Measurements from ENCODE around the gene CD44.

The CD44 gene

DNA sequence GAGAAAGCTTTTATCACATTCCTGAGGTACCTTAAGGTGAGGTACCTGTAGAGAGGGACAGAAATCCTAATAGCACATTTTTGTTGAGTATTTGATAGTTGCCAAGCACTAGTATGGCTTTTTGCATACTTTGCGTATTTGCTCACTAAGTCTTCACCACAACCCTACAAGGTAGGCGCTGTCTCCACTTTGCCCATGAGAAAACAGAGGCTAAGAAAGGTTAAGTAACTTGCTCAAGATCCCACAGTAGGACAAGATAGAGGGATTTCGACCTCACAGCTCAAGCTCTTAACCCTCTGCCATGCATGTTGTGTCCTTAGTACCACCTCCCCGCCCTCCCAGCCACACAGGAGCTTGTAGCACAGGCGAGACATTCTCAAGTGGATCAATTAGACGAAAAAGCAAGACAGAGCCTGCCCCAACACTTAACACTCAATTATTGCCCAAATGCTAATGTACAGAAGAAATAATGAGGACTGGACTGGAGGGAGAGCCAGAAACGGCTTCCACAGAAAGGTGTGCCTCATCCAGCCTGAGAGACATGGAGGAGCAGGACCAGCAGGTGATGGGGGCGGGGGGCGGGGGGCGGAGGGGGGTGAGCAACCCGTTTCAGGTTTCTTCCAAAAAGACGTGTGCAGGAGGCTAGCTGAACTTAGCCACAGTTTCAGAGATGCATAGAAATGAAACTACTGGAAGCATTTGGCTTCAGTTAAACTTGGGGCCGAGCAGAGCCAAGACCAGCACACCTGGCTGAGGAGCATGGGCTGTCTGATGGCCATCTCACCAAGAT, 26.7 kb upstream of the CD44 start:
- no peak for FAIRE-seq

DNA sequence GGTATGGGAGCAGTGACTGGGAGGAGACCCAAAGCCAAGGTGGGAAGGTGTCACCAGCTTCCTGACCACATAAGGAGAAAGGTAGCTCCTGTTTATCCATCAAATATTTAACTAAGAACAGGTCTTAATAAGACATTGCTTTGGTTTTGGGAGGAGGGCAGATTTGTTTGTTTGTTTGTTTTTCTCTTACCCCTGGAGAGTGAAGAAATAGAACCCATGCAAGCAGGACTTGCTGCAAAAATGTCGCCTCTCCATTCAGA, 26.2 kb upstream of the CD44 start:
- FAIRE-seq = no peak

DNA sequence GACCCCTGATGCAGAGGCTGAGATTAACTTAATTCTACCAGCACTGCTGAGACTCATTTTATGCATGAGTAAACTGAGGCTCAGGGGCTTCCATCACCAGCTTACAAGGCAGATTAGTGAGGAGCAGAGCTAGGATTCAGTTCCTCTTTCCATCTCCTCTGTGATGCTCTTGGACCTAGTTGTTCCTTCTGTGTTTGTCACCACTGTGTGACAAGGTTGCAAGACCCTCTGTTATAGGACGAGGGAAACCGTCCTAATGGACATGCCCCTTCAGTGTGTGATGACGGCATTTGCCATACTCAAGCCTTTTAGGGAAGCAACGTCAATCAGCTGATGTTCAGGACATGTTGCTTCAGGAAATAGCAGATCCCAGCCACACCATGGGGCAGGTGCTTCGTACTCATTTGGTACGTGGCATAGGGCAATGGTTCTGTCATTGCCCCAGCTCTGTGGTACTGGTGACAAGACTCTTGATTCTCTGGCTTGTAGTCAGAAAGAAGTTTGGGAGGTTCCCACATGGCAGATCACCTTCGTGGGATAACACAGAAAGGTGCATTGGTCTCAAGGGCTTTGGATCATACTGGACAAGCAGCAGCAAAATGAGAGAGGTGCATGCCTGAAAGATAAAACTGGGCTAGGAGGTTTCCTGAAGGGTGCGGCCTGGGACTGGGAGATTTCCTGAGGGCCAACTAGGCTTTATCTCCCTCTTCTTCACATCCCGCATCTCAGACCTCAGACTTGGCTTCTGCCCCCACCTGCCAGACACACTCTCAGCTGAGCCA, 23.9 kb upstream of the CD44 start:
- no peak for FAIRE-seq

DNA sequence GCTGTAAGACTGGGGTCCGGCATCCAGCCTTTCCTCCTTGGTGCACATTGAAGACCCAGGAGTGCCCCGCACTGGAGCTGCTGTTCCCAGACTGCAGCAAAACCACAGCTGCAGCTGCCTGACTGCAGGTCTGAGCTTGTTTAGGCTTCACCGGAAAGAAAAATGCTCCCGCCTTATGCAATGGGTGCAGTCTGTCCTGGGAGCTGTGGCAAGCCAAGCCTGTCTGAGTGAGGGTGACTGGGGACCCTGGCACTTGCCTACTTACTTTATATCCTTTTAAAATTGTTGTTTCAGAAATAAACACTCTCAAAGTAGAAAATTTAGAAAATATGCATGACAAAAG, 23.3 kb upstream of the CD44 start:
- no peak for FAIRE-seq

DNA sequence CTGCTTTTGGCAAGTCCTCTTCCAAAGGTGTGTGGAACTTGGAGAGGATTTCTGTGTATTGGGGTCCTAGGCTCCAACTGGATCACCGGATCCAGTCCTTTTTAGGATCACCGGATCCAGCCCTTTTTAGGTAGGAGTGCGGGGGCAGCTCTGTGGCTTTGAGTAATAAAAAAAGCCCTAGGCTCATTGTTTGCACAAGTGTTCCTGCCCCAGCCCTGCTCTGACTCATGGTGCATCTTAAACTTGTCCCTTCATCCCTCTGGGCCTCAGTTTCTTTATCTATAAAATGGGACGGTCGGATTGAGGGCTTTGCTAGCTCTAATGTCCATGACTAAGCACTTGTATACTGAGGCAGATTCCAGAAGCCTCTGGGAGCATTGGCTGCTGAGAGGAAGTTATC, 22.7 kb upstream of the CD44 start:
- no peak for FAIRE-seq

DNA sequence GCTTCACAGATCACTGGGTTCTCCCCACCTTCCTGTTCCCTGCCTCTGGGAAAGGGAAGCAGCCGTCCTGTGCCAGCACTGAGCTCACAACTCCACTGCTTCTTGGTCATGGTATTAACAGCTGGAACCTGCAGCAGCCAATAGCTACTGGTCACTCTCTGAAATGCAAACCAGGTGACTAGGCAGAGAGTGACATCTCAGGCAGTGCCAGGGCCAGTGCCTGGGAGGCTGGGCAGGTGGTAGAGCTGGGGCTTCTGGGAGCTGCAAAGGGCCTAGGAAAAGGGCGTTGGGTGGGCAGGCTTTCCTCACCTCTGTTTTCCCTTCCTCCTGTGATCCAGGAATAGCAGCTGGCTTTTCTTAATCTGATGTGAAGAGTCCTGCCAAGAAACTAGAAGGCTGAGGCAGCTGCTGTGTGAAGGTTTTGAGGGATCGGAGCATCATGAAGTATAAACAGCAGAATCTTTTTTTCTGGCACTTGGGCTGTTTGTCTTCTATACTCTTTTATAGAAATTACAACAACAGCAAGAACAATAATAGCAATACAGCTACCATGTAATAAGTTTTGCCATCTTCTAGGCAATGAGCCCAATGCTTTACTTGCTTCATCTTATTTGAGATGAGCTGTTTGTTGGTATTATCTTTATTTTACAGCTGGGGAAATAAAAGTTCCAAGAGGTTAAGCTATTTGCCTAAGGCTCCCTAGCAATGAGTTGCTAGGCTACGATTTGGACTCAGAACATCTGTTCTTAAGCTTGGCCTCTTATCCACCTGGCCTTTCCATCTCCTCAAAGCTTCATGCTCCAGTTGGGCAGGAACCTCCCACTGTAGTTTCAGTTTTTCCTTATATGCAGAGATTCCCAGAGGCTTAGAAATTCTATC, 22.0 kb upstream of the CD44 start:
- no peak for FAIRE-seq

DNA sequence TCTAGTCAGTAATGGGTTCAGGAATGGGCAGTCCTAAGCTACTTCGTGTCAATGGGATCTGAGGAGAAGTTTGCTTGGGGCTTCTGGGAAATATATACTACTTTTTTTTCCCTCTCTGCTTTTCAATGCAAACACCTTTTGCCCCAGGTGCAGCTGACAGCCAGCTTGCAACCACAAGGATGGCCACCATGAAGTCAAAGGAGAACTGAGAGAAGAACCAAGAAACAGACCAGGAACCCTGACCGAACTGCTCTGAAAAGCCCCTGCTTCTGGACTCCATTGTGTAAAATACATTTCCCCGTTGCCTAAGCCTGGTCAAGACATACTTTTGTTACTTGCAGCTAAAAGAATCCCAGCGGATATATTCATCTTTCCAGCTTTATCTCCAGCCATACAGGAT, 20.1 kb upstream of the CD44 start:
- no peak for FAIRE-seq

DNA sequence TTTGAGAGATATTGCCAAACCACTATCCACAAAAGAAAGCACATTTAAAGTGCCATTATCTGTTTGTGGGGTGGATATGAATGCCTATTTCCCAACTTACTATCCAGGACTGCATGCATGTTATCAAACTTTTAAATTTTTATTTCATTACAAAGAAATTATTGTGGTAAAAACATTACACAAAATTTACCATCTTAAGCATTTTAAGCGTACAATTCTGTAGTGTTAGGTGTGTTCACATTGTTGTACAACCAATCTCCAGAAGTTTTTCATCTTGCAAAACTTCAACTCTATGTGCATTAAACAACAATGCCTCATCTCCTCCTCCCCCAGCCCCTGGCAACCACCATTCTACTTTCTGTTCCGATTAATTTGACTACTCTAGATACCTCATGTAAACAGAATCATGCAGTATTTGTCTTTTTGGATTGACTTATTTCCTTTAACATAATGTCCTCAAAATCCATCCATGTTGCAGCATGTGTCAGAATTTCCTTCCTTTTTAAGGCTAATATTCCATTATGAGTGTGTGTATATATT, 17.6 kb upstream of the CD44 start:
- FAIRE-seq = no peak

DNA sequence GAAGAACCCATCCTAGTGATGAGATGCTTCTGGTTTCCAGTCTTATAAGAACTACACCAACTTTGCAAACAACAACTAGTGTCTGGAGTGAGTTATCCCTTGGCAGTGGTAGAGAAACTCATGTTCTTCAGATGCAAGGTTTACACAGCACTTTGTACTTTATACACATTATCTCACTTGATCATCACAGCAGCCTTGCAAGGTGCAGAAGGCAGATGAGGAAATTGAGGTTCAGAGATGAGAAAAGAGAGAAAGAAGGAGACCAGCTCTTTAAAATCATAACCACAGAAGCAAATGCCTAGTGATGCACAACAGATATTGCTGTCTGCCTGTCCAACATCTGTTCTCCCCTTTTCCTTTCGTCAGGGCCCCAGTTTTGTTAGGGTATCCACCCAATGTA, 16.7 kb upstream of the CD44 start:
- no peak for FAIRE-seq

DNA sequence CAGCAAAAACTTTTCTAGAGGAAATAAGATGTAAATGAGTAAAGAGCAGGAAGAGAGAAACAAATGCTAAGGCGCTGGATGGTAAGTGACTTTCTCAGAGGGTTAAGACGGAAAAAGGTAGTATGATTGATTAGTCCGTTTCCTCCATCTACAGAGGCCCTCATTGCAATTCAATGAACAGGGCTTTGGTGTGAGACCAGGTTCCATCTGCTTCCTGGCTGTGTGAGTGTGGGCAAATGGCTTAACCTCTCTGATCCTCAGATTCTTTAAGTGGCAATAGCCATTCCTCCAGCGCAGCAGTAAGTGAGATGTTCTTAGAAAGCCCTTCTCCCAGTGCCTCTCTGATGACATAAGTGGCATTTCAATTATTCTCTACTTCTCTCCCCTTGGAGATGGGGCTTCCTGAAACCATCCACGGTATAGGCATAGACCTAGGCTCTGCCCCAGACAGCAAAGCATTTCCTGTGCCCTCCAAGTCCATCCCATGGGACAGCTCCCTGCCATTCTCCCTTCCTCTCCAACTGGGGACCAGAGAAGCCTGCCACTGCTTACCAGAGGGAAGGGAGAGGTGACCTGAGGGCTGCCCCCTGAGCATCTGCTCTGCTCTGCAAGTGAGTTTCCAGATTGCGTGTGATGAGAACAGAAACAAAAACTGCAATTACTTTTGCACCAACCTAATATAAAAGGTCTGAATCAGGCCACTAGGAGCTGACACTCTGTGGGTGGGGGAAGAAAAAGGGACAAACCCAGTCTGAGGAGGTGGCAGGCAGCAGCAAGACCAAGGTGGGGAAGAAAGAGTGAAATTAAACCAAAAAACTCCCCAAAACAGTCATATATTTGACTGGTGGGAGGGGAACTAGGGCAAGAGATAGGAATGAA, 12.7 kb upstream of the CD44 start:
- FAIRE-seq = no peak

DNA sequence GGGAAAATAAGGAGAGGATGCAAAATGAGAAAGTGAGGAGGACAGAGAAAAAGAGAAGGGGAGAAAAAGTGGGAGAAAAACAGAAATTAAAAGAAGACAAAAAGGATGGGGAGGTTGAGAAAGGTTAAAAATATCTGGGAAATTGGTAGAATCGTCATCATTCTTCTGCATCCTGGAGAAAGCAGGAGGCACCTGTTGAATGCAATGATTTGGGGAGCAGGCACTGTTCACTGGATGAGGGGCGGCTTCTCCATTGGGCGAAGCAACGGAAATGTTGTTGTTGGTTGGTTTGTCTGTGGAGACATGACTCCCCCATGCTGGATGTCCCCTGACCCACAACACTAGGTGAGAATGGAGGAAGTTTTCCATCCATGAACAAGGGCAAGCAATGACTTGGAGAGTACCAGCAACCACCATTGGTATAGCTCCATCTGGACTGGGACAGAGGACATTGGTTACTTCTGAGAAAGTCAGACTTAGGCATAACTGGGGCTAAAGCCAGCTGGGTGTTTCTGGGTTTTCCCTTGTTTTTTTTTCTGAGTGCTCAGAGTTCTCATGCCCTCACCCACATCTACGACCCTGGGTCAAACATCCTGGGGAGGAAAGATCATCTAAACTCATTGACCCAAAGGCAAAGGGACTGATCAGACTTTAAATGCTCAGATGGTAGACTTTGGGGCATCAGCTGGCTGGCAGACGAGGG, 11.9 kb upstream of the CD44 start:
- no peak for FAIRE-seq

DNA sequence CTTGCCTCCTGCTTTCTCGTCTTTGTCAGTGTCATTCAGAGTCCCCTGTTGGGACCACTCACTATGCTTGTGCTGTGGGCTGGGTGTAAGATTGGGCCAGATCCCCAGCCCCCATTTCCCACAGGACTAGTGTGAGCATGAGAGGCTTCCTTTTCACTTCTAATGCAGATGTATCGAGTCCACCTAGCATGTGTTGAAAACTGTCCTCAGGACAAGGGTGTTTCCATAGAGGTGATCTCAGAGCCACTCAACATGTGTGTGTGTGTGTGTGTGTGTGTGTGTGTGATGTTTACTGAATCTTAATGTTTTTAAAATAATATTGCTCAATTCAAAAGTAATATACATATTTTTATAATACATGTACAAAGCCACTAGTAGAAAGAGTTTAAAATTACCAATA, 11.4 kb upstream of the CD44 start:
- no peak for FAIRE-seq

DNA sequence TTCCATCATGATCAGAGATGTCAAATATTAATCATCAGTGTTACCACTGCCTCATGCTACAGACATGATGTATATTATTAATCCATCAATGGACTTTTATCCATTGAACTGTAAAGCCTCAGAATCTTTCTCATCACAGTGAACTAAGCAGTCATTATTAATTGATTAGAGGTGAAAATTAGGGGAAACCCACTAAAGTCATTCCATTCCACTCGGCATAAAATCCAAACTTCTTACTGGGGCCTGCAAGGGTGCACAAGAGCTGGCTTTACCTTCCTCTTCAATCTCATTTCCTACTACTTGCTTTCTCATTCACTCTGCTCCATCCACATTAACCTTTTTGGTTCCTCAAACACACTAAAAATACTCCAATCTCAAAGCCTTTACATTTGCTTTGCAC, 7.9 kb upstream of the CD44 start:
- FAIRE-seq = no peak

DNA sequence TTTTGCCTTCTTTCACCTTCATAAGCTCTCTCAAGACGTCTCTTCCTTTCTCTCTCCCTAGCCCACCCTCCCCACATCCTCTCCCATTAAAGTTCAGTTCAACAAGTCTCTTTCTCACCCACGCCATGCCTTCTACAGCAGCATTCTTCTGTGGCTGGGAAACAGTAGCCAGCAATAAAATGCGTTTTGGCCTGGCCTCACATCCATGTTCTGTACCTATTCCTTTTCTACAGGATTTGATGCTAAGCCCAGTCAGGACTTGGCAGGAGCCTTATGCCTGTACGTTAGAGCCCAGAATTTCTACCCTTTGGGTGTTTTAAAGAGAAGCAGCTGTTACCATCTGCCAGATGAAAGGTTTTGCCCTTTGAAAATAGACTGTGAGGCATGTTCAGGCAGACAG, 7.1 kb upstream of the CD44 start:
- no peak for FAIRE-seq

DNA sequence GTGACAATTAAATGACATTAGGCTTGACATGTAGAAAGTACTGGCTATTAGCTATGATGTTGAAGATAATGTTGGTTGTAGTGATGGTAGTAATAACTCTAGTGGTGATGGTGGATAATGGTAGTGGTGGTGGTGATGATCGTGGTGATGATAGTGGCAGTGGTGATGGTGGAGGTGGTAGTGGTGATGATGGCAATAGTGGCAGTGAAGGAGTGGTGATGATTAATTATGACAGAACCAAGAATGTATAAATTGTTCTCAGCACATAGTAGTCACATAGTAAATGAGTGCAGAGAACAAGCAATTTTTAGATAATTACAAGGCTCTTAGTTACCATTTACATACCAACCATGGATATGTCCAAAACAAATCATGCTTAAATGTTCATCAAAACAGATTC, 5.3 kb upstream of the CD44 start:
- no peak for FAIRE-seq

DNA sequence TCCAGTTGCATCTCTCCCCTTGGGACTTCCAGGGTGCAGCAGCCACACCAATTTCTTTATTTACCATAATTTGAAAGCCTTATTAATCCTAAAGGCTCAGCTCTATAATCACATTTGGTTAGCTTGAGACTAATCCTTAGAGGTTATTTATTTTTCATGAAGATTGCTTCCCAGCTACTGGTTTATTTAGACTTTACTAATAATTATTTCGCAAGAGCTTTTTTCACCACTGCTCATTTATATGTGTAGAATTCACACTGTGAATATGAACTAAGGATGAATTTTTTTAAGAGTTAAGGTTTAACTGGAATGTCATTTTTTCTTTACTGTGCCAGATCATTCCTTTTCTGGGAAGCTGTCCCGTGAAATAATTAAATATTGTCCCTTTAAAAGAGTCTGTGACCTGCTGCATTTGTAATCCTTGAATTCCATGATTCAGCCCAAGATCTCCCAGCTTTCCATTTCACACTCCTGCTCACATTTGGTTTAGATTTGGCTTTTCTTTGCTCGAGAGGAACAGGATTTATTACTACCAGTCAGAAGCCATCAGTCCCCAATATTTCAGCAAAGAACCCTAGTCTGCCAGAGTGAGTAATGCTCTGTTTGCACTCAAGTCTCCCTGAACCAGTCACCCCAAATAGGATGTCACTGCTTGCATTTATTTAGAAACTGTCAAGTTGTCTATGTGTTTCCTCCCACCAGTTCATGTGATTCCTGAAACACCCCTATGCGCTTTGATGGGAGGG, 4.4 kb upstream of the CD44 start:
- FAIRE-seq = no peak

DNA sequence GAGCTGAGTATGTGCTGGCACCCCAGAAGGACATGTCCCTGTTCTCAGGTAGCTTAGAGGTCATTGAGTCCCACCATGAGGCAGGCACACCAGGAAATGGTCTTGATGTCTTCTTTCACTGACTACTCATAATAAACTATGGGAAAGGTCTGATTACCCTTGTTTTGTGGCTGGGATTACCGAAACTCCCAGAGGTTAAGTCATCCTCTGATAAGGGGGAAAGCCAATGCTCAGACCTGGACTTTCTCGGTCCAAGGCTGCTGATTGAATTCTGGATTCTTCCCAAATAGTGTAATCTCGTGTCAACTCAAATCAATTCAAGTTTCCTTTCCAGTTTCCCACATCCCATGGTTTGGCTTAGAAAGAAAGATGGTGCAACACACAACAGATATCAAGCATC, 3.7 kb upstream of the CD44 start:
- no peak for FAIRE-seq

DNA sequence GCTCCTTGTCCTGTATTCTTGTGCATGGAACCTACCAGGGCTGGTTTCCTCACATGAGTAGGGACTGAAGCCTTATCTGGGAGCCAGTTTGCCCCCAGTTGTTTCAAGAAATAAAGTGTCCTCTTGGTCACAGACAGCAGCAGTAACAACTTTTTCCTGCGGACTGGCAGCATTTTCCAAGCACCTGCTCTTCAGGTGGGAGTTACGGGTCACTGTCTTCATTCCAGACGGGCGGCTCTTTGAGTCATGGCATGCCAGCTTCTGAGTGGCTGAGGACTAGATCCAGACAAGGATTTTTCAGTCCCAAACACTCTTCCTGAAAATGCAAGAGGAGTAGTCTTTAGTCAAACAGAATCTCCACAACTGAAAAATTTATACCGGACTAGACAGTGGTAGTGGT, 2.7 kb upstream of the CD44 start:
- FAIRE-seq = no peak

DNA sequence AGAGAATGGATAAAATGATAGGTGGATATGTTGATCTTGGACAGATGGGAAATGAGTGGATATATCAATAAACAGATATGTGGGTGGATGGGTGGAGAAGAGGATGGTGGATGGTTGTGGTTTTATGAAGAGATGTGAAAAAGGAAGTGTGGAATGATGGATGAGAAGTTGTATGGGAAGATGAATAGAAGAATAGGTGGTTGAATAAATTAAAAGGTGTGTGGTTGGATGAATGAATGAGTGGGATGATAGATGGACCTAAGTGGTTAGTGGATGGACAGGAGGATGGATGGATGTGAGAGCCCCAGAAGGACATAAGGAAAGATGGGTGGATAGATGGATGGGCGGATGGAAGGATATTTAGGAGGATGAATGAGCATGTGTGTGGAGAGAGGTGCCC, 913 bp upstream of the CD44 start:
- FAIRE-seq = no peak

DNA sequence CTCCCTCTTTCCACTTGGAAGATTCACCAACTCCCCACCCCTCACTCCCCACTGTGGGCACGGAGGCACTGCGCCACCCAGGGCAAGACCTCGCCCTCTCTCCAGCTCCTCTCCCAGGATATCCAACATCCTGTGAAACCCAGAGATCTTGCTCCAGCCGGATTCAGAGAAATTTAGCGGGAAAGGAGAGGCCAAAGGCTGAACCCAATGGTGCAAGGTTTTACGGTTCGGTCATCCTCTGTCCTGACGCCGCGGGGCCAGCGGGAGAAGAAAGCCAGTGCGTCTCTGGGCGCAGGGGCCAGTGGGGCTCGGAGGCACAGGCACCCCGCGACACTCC, 397 bp upstream of the CD44 start:
- FAIRE-seq = no peak

DNA sequence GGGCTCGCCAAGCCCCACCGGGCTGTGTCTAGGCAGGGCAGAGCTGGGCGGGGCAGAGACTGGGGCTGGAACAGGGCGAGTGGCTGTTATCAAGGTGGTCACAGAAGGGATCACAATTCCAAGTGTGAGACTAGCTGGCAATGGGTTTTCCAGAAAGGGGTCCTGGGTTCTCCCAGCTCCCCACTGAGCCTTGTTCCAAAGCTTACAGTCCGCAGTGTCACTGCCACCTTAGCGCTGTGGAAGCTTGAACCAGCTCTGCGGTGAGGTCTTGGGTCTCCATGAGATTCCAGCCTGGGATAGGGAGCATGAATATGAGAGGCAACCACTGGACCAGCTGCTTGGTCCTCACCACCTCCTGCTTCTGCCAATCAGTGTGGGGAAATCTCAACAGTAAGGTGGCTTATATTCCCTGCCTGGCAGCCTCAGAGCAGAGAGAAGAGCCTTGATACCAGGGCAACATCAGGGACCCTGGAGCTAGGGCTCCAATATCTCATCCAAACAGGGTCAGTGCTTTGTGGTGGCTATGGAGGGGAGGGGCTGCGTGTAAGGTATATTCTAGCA, 831 bp downstream of the CD44 start:
- FAIRE-seq = no peak

Data from G401.6 (cell line).